Hepatocyte (in vitro differentiated cells): ENCODE measurements around the gene RNASE4. TPM values are rescaled to one million over a fixed set of nuclear protein-coding genes. Genes with fewer than 3 reads are reported as not detected.
"Not testable (repeated sequence)": the region's sequence is repeated elsewhere in the genome, so short reads cannot be mapped to it uniquely, and the experiment has no call there.

Experiments used
- DNase-seq: peaks from one replicate; pipeline ENCODE4 v3.0.0-alpha.2; 2016; ENCODE audit warnings: low spot score
- H2AFZ ChIP-seq: fragments of 200-600 bp; sonication (generic); 2 replicates; pipeline ENCODE4 v1.6.0; 2016; ENCODE audit warnings: antibody characterized with exemption, mild to moderate bottlenecking
- H3K27ac ChIP-seq: fragments of 200-600 bp; sonication (generic); 2 replicates; pipeline ENCODE4 v1.5.1; 2016; ENCODE audit warnings: mild to moderate bottlenecking
- H3K27me3 ChIP-seq: fragments of 200-600 bp; sonication (generic); 2 replicates; pipeline ENCODE4 v1.6.1; 2016
- H3K36me3 ChIP-seq: fragments of 200-600 bp; sonication (generic); replicated peaks from 2 replicates; pipeline ENCODE4 v1.5.1; 2016; ENCODE audit warnings: low read depth; ENCODE audit not compliant: insufficient read depth
- H3K4me1 ChIP-seq: fragments of 200-600 bp; sonication (generic); 2 replicates; pipeline ENCODE4 v1.5.1; 2016; ENCODE audit warnings: mild to moderate bottlenecking, moderate library complexity; ENCODE audit not compliant: insufficient read depth
- H3K4me2 ChIP-seq: fragments of 200-600 bp; sonication (generic); 2 replicates; pipeline ENCODE4 v1.6.0; 2016
- H3K4me3 ChIP-seq: fragments of 200-600 bp; sonication (generic); 2 replicates; pipeline ENCODE4 v1.5.1; 2016; ENCODE audit warnings: mild to moderate bottlenecking
- H3K79me2 ChIP-seq: fragments of 200-600 bp; sonication (generic); 2 replicates; pipeline ENCODE4 v1.6.0; 2017; ENCODE audit warnings: mild to moderate bottlenecking
- H3K9me2 ChIP-seq: fragments of 200-600 bp; sonication (generic); replicated peaks from 2 replicates; pipeline ENCODE4 v1.6.0; 2017; ENCODE audit warnings: mild to moderate bottlenecking; ENCODE audit not compliant: insufficient read depth
- H3K9me3 ChIP-seq: fragments of 200-600 bp; sonication (generic); 2 replicates; pipeline ENCODE4 v1.5.1; 2016; ENCODE audit warnings: low read depth, mild to moderate bottlenecking
- H4K20me1 ChIP-seq: fragments of 200-600 bp; sonication (generic); 2 replicates; pipeline ENCODE4 v1.6.0; 2016; ENCODE audit warnings: mild to moderate bottlenecking; ENCODE audit not compliant: insufficient read depth, poor library complexity, severe bottlenecking
- CTCF ChIP-seq: fragments of 200-600 bp; sonication (generic); IDR thresholded peaks from 2 replicates; pipeline ENCODE4 v1.5.1; 2016; ENCODE audit warnings: antibody characterized with exemption, mild to moderate bottlenecking; ENCODE audit not compliant: poor library complexity
- EZH2 ChIP-seq: fragments of 200-600 bp; sonication (generic); IDR thresholded peaks from 2 replicates; pipeline ENCODE4 v1.6.1; 2016; ENCODE audit warnings: antibody characterized with exemption, mild to moderate bottlenecking, borderline replicate concordance
- EZH2phosphoT487 ChIP-seq: fragments of 200-600 bp; sonication (generic); IDR thresholded peaks from one replicate; pipeline ENCODE4 v1.6.1; 2018; ENCODE audit warnings: antibody characterized with exemption, mild to moderate bottlenecking, low read depth, moderate library complexity; ENCODE audit not compliant: unreplicated experiment, severe bottlenecking
- WGBS: methylation state at CpG from one replicate; pipeline ENCODE4 v1.1.6; 2016; ENCODE audit warnings: low lambda C conversion rate; ENCODE audit errors: missing lambda C conversion rate; 5-methylcytosine and 5-hydroxymethylcytosine counted together
- polyA plus RNA-seq: library from polyadenylated mRNA; unstranded; fragments of >200 nt; fragmentation: Nextera tagmentation; extraction: Ambion mirVana; gene quantifications from 2 replicates; pipeline ENCODE4 v1.2.1, GENCODE V29; 2016
- total RNA-seq: library from RNA; depleted of rRNA; stranded (reverse); fragments of >200 nt; gene quantifications from 2 replicates; pipeline ENCODE4 v1.2.3, GENCODE V29; 2014

Gene RNASE4
- total RNA-seq: 76.8 and 96.2 TPM in 2 replicates
- 31.1 and 44.5 TPM in 2 replicates for polyA plus RNA-seq

- under 1% methylated on average over 42 of the region's 42 CpGs for WGBS
- DNase-seq: peak; percentile 92
- Histone ChIP-seq H2AFZ (peak within 1 kb of the TSS; percentile 79), H3K36me3 (no peaks in the 10 kb centered on the region), H3K9me3 (no peaks in the 10 kb centered on the region), H3K4me2 (peak within 1 kb of the TSS; percentile 87), H3K27ac (peak within 1 kb of the TSS; percentile 99), H3K4me1 (peaks cover 27% of the 10 kb centered on the region), H3K4me3 (peak within 1 kb of the TSS; percentile 71), H3K9me2 (no peaks in the 10 kb centered on the region), H3K79me2 (peaks cover 15% of the 10 kb centered on the region), H3K27me3 (no peaks in the 10 kb centered on the region), H4K20me1 (no peaks in the 10 kb centered on the region)
- TF ChIP-seq EZH2 (no peak), CTCF (peak; percentile 16)
These were observed at the start of gene RNASE4 for GRCh38 chr14:20683891-20684661. Gene RNASE4 (plus strand): TSS chr14:20684560. CDS start chr14:20699372, 14,812 bp downstream.

DNA sequence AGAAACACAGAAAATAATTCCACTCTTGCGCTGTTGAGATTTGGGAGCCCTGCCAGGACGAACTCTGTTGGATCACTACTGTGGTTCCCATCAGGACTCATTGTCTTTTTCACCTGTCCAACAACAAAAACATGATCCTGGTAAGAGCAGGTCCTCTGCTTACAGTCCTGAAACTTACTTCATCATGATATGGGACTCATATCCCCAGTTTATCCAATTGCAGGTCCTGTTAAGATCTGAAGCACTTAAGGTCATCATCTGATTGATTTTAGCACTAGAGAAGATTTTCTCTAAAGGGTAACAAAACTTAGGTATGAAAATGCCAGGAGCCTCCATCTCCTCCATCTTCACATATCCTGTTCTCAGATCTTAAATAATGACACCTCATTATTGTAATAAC is 42.8 kb upstream of the RNASE4 start, which contains the start of gene OR6S1:
Gene OR6S1 (minus strand): TSS at position 101 of the 400 bp plus-strand sequence. CDS start 0 bp downstream, at position 101.
- Histone ChIP-seq H3K27ac (no peak within 1 kb of the TSS), H3K4me1 (no peaks in the 10 kb centered on the region), H3K9me2 (no peaks in the 10 kb centered on the region), H3K4me3 (no peak within 1 kb of the TSS), H2AFZ (no peak within 1 kb of the TSS), H3K79me2 (no peaks in the 10 kb centered on the region), H3K27me3 (peaks cover 8% of the 10 kb centered on the region), H3K36me3 (no peaks in the 10 kb centered on the region), H4K20me1 (no peaks in the 10 kb centered on the region), H3K9me3 (no peaks in the 10 kb centered on the region), H3K4me2 (no peak within 1 kb of the TSS)
- 93% methylated on average over 2 of the region's 2 CpGs for WGBS
- no peak for DNase-seq
- no peak for TF ChIP-seq CTCF
- no peak for TF ChIP-seq EZH2phosphoT487
- TF ChIP-seq EZH2: no peak

- Histone ChIP-seq H3K4me2 (no peak overlapping the region), H3K4me3 (no peak overlapping the region), H3K9me2 (no peaks in the 10 kb centered on the region), H3K27ac (no peak overlapping the region), H3K27me3 (peaks cover 8% of the 10 kb centered on the region), H3K36me3 (no peaks in the 10 kb centered on the region), H3K79me2 (no peaks in the 10 kb centered on the region), H3K9me3 (no peaks in the 10 kb centered on the region), H2AFZ (no peak overlapping the region), H3K4me1 (no peaks in the 10 kb centered on the region), H4K20me1 (no peaks in the 10 kb centered on the region)
- no peak for DNase-seq
- no peak for TF ChIP-seq CTCF
- no peak for TF ChIP-seq EZH2phosphoT487
- TF ChIP-seq EZH2: no peak
- 91% methylated on average over 7 of the region's 7 CpGs for WGBS
These were observed 42.2 kb upstream of the RNASE4 start for GRCh38 chr14:20642182-20642581.

GRCh38 chr14:20642755-20643154 is 41.6 kb upstream of the RNASE4 start:
- not testable (repeated sequence) for H3K9me2 ChIP-seq, DNase-seq, H3K27me3 ChIP-seq, H3K79me2 ChIP-seq, H4K20me1 ChIP-seq, H3K4me1 ChIP-seq, H3K4me3 ChIP-seq, H3K36me3 ChIP-seq, H3K9me3 ChIP-seq, H2AFZ ChIP-seq, H3K4me2 ChIP-seq, H3K27ac ChIP-seq
- WGBS: 8% methylated on average over 3 of the region's 3 CpGs
